ENCODE results near the gene ASTN2.

Gene ASTN2

GRCh38 chr9:117164512-117164911 is 250.3 kb downstream of the ASTN2 start:
- DNase-seq (ENCODE audit: low read depth) = no peak

- DNase-seq (ENCODE audit: low read depth) = no peak
Measured at GRCh38 chr9:117160254-117160653, 254.6 kb downstream of the ASTN2 start.

GRCh38 chr9:117156771-117157535 is 257.9 kb downstream of the ASTN2 start:
- no peak for DNase-seq (ENCODE audit: low read depth)

- no peak for DNase-seq (ENCODE audit: low read depth)
Measured at GRCh38 chr9:117156144-117156688, 258.6 kb downstream of the ASTN2 start.

GRCh38 chr9:117153021-117153420 is 261.8 kb downstream of the ASTN2 start:
- DNase-seq (ENCODE audit: low read depth) = no peak

GRCh38 chr9:117151716-117152115 is 263.1 kb downstream of the ASTN2 start:
- no peak for DNase-seq (ENCODE audit: low read depth)

- DNase-seq (ENCODE audit: low read depth) = no peak
Measured at GRCh38 chr9:117149996-117150395, 264.9 kb downstream of the ASTN2 start.

GRCh38 chr9:117145811-117146490 is 268.9 kb downstream of the ASTN2 start:
- no peak for DNase-seq (ENCODE audit: low read depth)

GRCh38 chr9:117145081-117145480 is 269.8 kb downstream of the ASTN2 start:
- no peak for DNase-seq (ENCODE audit: low read depth)

- DNase-seq (ENCODE audit: low read depth) = no peak
Measured at GRCh38 chr9:117138231-117138630, 276.6 kb downstream of the ASTN2 start.

- no peak for DNase-seq (ENCODE audit: low read depth)
Measured at GRCh38 chr9:117136461-117136860, 278.4 kb downstream of the ASTN2 start.

GRCh38 chr9:117135501-117136098 is 279.3 kb downstream of the ASTN2 start:
- DNase-seq (ENCODE audit: low read depth) = no peak

- no peak for DNase-seq (ENCODE audit: low read depth)
Measured at GRCh38 chr9:117134826-117135500, 279.9 kb downstream of the ASTN2 start.

GRCh38 chr9:117126871-117127270 is 288.0 kb downstream of the ASTN2 start:
- no peak for DNase-seq (ENCODE audit: low read depth)

GRCh38 chr9:117125531-117125930 is 289.3 kb downstream of the ASTN2 start:
- DNase-seq (ENCODE audit: low read depth) = no peak

- DNase-seq (ENCODE audit: low read depth) = no peak
Measured at GRCh38 chr9:117123729-117124128, 291.1 kb downstream of the ASTN2 start.

GRCh38 chr9:117122953-117123352 is 291.9 kb downstream of the ASTN2 start:
- DNase-seq (ENCODE audit: low read depth) = no peak

- no peak for DNase-seq (ENCODE audit: low read depth)
Measured at GRCh38 chr9:117122102-117122501, 292.8 kb downstream of the ASTN2 start.

- DNase-seq (ENCODE audit: low read depth) = no peak
Measured at GRCh38 chr9:117121316-117121715, 293.5 kb downstream of the ASTN2 start.

- no peak for DNase-seq (ENCODE audit: low read depth)
Measured at GRCh38 chr9:117120061-117120460, 294.8 kb downstream of the ASTN2 start.

- DNase-seq (ENCODE audit: low read depth) = no peak
Measured at GRCh38 chr9:117116084-117116483, 298.8 kb downstream of the ASTN2 start.

GRCh38 chr9:117114768-117115167 is 300.1 kb downstream of the ASTN2 start:
- no peak for DNase-seq (ENCODE audit: low read depth)
